Activated CD4-positive, alpha-beta memory T cell treated with anti-CD3 and anti-CD28 coated beads for 36 hours (primary cell): ENCODE measurements around the gene CFAP299. TPM values are rescaled to one million over a fixed set of nuclear protein-coding genes. Genes with fewer than 3 reads are reported as not detected.

Source experiments
- CTCF ChIA-PET: fragments of 350-600 bp; sonication (Branson Sonifier 250); formaldehyde crosslinking; loops from one replicate; lab custom pipeline; 2021; ENCODE audit warnings: antibody characterized with exemption, inconsistent platforms; lab: Charles Lee
- POLR2A ChIA-PET: fragments of 350-600 bp; sonication (Branson Sonifier 250); formaldehyde crosslinking; loops from one replicate; lab custom pipeline; 2021; ENCODE audit warnings: antibody characterized with exemption; lab: Charles Lee
- DNase-seq: peaks from one replicate; pipeline ENCODE4 v3.0.0-alpha.2; 2020
- H3K27ac Mint-ChIP-seq: one replicate; pipeline ENCODE4 v1.8.0; 2021; ENCODE audit warnings: mixed read lengths
- H3K27me3 Mint-ChIP-seq: one replicate; pipeline ENCODE4 v1.8.0; 2021; ENCODE audit warnings: mixed read lengths
- H3K36me3 Mint-ChIP-seq: one replicate; pipeline ENCODE4 v1.8.0; 2021; ENCODE audit warnings: mixed read lengths
- H3K4me1 Mint-ChIP-seq: one replicate; pipeline ENCODE4 v1.8.0; 2021; ENCODE audit warnings: low read depth, mixed read lengths
- H3K4me3 Mint-ChIP-seq: one replicate; pipeline ENCODE4 v1.8.0; 2021; ENCODE audit warnings: mild to moderate bottlenecking, mixed read lengths
- H3K9me3 Mint-ChIP-seq: one replicate; pipeline ENCODE4 v1.8.0; 2021; ENCODE audit warnings: mixed read lengths
- intact Hi-C: fragments of 100-400 bp; cut with micrococcal nuclease; formaldehyde crosslinking; loops from one replicate; pipeline ENCODE4 v1.15.1; 2023
- total RNA-seq, 2 experiments: library from RNA; stranded (reverse); gene quantifications; one replicate each; pipeline ENCODE4 v1.2.3, GENCODE V29; 2021

The CFAP299 gene
- total RNA-seq, 2 experiments from 2014 or later, result not detected

GRCh38 chr4:80463509-80463908 lies 128.0 kb downstream of the CFAP299 start:
- Mint-ChIP-seq H3K4me1 (peaks cover 11% of the 10 kb centered on the region), H3K36me3 (no peaks in the 10 kb centered on the region), H3K9me3 (no peaks in the 10 kb centered on the region), H3K4me3 (no peak overlapping the region), H3K27ac (no peak overlapping the region), H3K27me3 (no peaks in the 10 kb centered on the region)
- ChIA-PET CTCF (no interaction called here), POLR2A (no interaction called here)
- DNase-seq, result no peak
- intact Hi-C loops, result no loop called here

- no peak overlapping the region for H3K4me3 Mint-ChIP-seq
- H3K27ac Mint-ChIP-seq, result no peak overlapping the region
- ChIA-PET POLR2A (no interaction called here), CTCF (no interaction called here)
- no peaks in the 10 kb centered on the region for H3K27me3 Mint-ChIP-seq
- H3K9me3 Mint-ChIP-seq, result no peaks in the 10 kb centered on the region
- H3K36me3 Mint-ChIP-seq, result no peaks in the 10 kb centered on the region
- intact Hi-C loops, result no loop called here
- no peak for DNase-seq
- H3K4me1 Mint-ChIP-seq, result peaks cover 11% of the 10 kb centered on the region
Observed at GRCh38 chr4:80465238-80465637, 129.7 kb downstream of the CFAP299 start.

GRCh38 chr4:80465736-80466135 lies 130.2 kb downstream of the CFAP299 start:
- H3K4me1 Mint-ChIP-seq, result peaks cover 11% of the 10 kb centered on the region
- POLR2A ChIA-PET, result no interaction called here
- H3K4me3 Mint-ChIP-seq, result no peak overlapping the region
- CTCF ChIA-PET, result no interaction called here
- intact Hi-C loops, result no loop called here
- no peaks in the 10 kb centered on the region for H3K36me3 Mint-ChIP-seq
- H3K27ac Mint-ChIP-seq, result no peak overlapping the region
- DNase-seq, result no peak
- no peaks in the 10 kb centered on the region for H3K9me3 Mint-ChIP-seq
- no peaks in the 10 kb centered on the region for H3K27me3 Mint-ChIP-seq

GRCh38 chr4:80466618-80467017 lies 131.1 kb downstream of the CFAP299 start:
- H3K9me3 Mint-ChIP-seq, result no peaks in the 10 kb centered on the region
- CTCF ChIA-PET, result no interaction called here
- no peak overlapping the region for H3K27ac Mint-ChIP-seq
- DNase-seq, result no peak
- H3K4me1 Mint-ChIP-seq, result peaks cover 11% of the 10 kb centered on the region
- no peaks in the 10 kb centered on the region for H3K36me3 Mint-ChIP-seq
- no peak overlapping the region for H3K4me3 Mint-ChIP-seq
- POLR2A ChIA-PET, result no interaction called here
- no peaks in the 10 kb centered on the region for H3K27me3 Mint-ChIP-seq
- intact Hi-C loops, result no loop called here

GRCh38 chr4:80471756-80472155 lies 136.2 kb downstream of the CFAP299 start:
- no peaks in the 10 kb centered on the region for H3K36me3 Mint-ChIP-seq
- H3K4me3 Mint-ChIP-seq, result no peak overlapping the region
- no peak overlapping the region for H3K27ac Mint-ChIP-seq
- peaks cover 6% of the 10 kb centered on the region for H3K4me1 Mint-ChIP-seq
- intact Hi-C loops, result no loop called here
- no peaks in the 10 kb centered on the region for H3K9me3 Mint-ChIP-seq
- H3K27me3 Mint-ChIP-seq, result no peaks in the 10 kb centered on the region
- ChIA-PET CTCF (no interaction called here), POLR2A (no interaction called here)
- no peak for DNase-seq

- H3K27ac Mint-ChIP-seq, result no peak overlapping the region
- POLR2A ChIA-PET, result no interaction called here
- intact Hi-C loops, result no loop called here
- no peaks in the 10 kb centered on the region for H3K9me3 Mint-ChIP-seq
- peaks cover 6% of the 10 kb centered on the region for H3K4me1 Mint-ChIP-seq
- no peaks in the 10 kb centered on the region for H3K27me3 Mint-ChIP-seq
- H3K36me3 Mint-ChIP-seq, result no peaks in the 10 kb centered on the region
- DNase-seq, result no peak
- CTCF ChIA-PET, result no interaction called here
- no peak overlapping the region for H3K4me3 Mint-ChIP-seq
Observed at GRCh38 chr4:80475236-80475635, 139.7 kb downstream of the CFAP299 start.

- CTCF ChIA-PET, result no interaction called here
- no peaks in the 10 kb centered on the region for H3K9me3 Mint-ChIP-seq
- intact Hi-C loops, result no loop called here
Observed at GRCh38 chr4:80475798-80476197, 140.3 kb downstream of the CFAP299 start.

GRCh38 chr4:80484712-80485111 lies 149.2 kb downstream of the CFAP299 start:
- H3K27ac Mint-ChIP-seq, result no peak overlapping the region
- H3K27me3 Mint-ChIP-seq, result no peaks in the 10 kb centered on the region
- ChIA-PET POLR2A (no interaction called here), CTCF (no interaction called here)
- no peak overlapping the region for H3K4me3 Mint-ChIP-seq
- H3K9me3 Mint-ChIP-seq, result peaks cover 3% of the 10 kb centered on the region
- intact Hi-C loops, result no loop called here
- peaks cover 1% of the 10 kb centered on the region for H3K36me3 Mint-ChIP-seq
- no peak for DNase-seq
- peaks cover 6% of the 10 kb centered on the region for H3K4me1 Mint-ChIP-seq

More at GRCh38 chr4:80475798-80476197, 140.3 kb downstream of the CFAP299 start:
- H3K4me3 Mint-ChIP-seq, result no peak overlapping the region
- no peak overlapping the region for H3K27ac Mint-ChIP-seq
- no peak for DNase-seq
- no peaks in the 10 kb centered on the region for H3K36me3 Mint-ChIP-seq
- no peaks in the 10 kb centered on the region for H3K27me3 Mint-ChIP-seq
- peaks cover 6% of the 10 kb centered on the region for H3K4me1 Mint-ChIP-seq
- POLR2A ChIA-PET, result no interaction called here

GRCh38 chr4:80486603-80487002 lies 151.1 kb downstream of the CFAP299 start:
- no peaks in the 10 kb centered on the region for H3K27me3 Mint-ChIP-seq
- CTCF ChIA-PET, result no interaction called here

GRCh38 chr4:80489798-80490197 lies 154.3 kb downstream of the CFAP299 start:
- intact Hi-C loops, result no loop called here
- Mint-ChIP-seq H3K27ac (no peak overlapping the region), H3K36me3 (peaks cover 1% of the 10 kb centered on the region), H3K9me3 (peaks cover 6% of the 10 kb centered on the region), H3K4me1 (peaks cover 40% of the 10 kb centered on the region), H3K4me3 (no peak overlapping the region), H3K27me3 (no peaks in the 10 kb centered on the region)
- ChIA-PET CTCF (no interaction called here), POLR2A (no interaction called here)
- no peak for DNase-seq

More at GRCh38 chr4:80486603-80487002, 151.1 kb downstream of the CFAP299 start:
- Mint-ChIP-seq H3K27ac (no peak overlapping the region), H3K4me3 (no peak overlapping the region), H3K36me3 (peaks cover 1% of the 10 kb centered on the region), H3K4me1 (peaks cover 13% of the 10 kb centered on the region), H3K9me3 (peaks cover 3% of the 10 kb centered on the region)
- no peak for DNase-seq
- POLR2A ChIA-PET, result no interaction called here
- intact Hi-C loops, result no loop called here

- POLR2A ChIA-PET, result no interaction called here
Observed at GRCh38 chr4:80492761-80493160, 157.2 kb downstream of the CFAP299 start.

GRCh38 chr4:80495865-80496264 lies 160.3 kb downstream of the CFAP299 start:
- H3K4me3 Mint-ChIP-seq, result no peak overlapping the region
- H3K27me3 Mint-ChIP-seq, result no peaks in the 10 kb centered on the region
- CTCF ChIA-PET, result no interaction called here
- no peak for DNase-seq
- peaks cover 50% of the 10 kb centered on the region for H3K4me1 Mint-ChIP-seq
- H3K9me3 Mint-ChIP-seq, result peaks cover 26% of the 10 kb centered on the region
- H3K36me3 Mint-ChIP-seq, result peaks cover 2% of the 10 kb centered on the region
- no peak overlapping the region for H3K27ac Mint-ChIP-seq
- POLR2A ChIA-PET, result no interaction called here
- intact Hi-C loops, result no loop called here

More at GRCh38 chr4:80492761-80493160, 157.2 kb downstream of the CFAP299 start:
- H3K36me3 Mint-ChIP-seq, result peaks cover 4% of the 10 kb centered on the region
- DNase-seq, result peak; percentile 43
- H3K27me3 Mint-ChIP-seq, result no peaks in the 10 kb centered on the region
- peak overlapping the region; percentile 64 for H3K27ac Mint-ChIP-seq
- H3K4me1 Mint-ChIP-seq, result peaks cover 45% of the 10 kb centered on the region
- intact Hi-C loops, result no loop called here
- CTCF ChIA-PET, result no interaction called here
- H3K4me3 Mint-ChIP-seq, result no peak overlapping the region
- peaks cover 20% of the 10 kb centered on the region for H3K9me3 Mint-ChIP-seq

GRCh38 chr4:80498725-80499124 lies 163.2 kb downstream of the CFAP299 start:
- peaks cover 23% of the 10 kb centered on the region for H3K9me3 Mint-ChIP-seq
- intact Hi-C loops, result no loop called here
- CTCF ChIA-PET, result no interaction called here

More at GRCh38 chr4:80498725-80499124, 163.2 kb downstream of the CFAP299 start:
- no peak for DNase-seq
- POLR2A ChIA-PET, result no interaction called here
- Mint-ChIP-seq H3K4me1 (peaks cover 44% of the 10 kb centered on the region), H3K27me3 (no peaks in the 10 kb centered on the region), H3K27ac (no peak overlapping the region), H3K36me3 (peaks cover 2% of the 10 kb centered on the region), H3K4me3 (no peak overlapping the region)
